GM08714 (cell line): Measurements from ENCODE around the gene TMPRSS11D.

Source experiments
- H3K4me3 ChIP-seq: fragments of 200-500 bp; sonication (Bioruptor generic); 2 replicates; pipeline ENCODE4 v1.5.1; 2014; ENCODE audit warnings: mild to moderate bottlenecking, low read length, inconsistent platforms
- ZNF274 ChIP-seq: IDR thresholded peaks from 2 replicates; pipeline ENCODE4 v1.6.1; 2012; ENCODE audit warnings: mild to moderate bottlenecking, low read depth, low read length

Gene TMPRSS11D

GRCh38 chr4:67873116-67873515 is 10.7 kb downstream of the TMPRSS11D start:
- no peak for TF ChIP-seq ZNF274
- H3K4me3 ChIP-seq, result no peak overlapping the region

GRCh38 chr4:67871867-67872266 is 11.9 kb downstream of the TMPRSS11D start:
- no peak for TF ChIP-seq ZNF274
- H3K4me3 ChIP-seq, result no peak overlapping the region

GRCh38 chr4:67869580-67870190 is 14.1 kb downstream of the TMPRSS11D start:
- no peak overlapping the region for H3K4me3 ChIP-seq
- TF ChIP-seq ZNF274, result no peak

- H3K4me3 ChIP-seq, result no peak overlapping the region
- no peak for TF ChIP-seq ZNF274
Observed at GRCh38 chr4:67861513-67861912, 22.3 kb downstream of the TMPRSS11D start.

- no peak overlapping the region for H3K4me3 ChIP-seq
- no peak for TF ChIP-seq ZNF274
Observed at GRCh38 chr4:67853336-67853735, 30.5 kb downstream of the TMPRSS11D start.

- TF ChIP-seq ZNF274, result no peak
- H3K4me3 ChIP-seq, result no peak overlapping the region
Observed at GRCh38 chr4:67820903-67821302, 62.9 kb downstream of the TMPRSS11D start.

GRCh38 chr4:67810011-67810410 is 73.8 kb downstream of the TMPRSS11D start:
- no peak for TF ChIP-seq ZNF274
- no peak overlapping the region for H3K4me3 ChIP-seq

GRCh38 chr4:67809502-67809901 is 74.3 kb downstream of the TMPRSS11D start:
- no peak overlapping the region for H3K4me3 ChIP-seq
- TF ChIP-seq ZNF274, result no peak

- no peak for TF ChIP-seq ZNF274
- no peak overlapping the region for H3K4me3 ChIP-seq
Observed at GRCh38 chr4:67796810-67797209, 87.0 kb downstream of the TMPRSS11D start.

GRCh38 chr4:67790721-67791120 is 93.1 kb downstream of the TMPRSS11D start:
- TF ChIP-seq ZNF274, result no peak
- no peak overlapping the region for H3K4me3 ChIP-seq

- no peak overlapping the region for H3K4me3 ChIP-seq
- TF ChIP-seq ZNF274, result no peak
Observed at GRCh38 chr4:67787311-67787710, 96.5 kb downstream of the TMPRSS11D start.

GRCh38 chr4:67785528-67785927 is 98.3 kb downstream of the TMPRSS11D start:
- no peak for TF ChIP-seq ZNF274
- H3K4me3 ChIP-seq, result no peak overlapping the region

- H3K4me3 ChIP-seq, result no peak overlapping the region
- no peak for TF ChIP-seq ZNF274
Observed at GRCh38 chr4:67779631-67780030, 104.2 kb downstream of the TMPRSS11D start.

- no peak for TF ChIP-seq ZNF274
- H3K4me3 ChIP-seq, result no peak overlapping the region
Observed at GRCh38 chr4:67776746-67777145, 107.1 kb downstream of the TMPRSS11D start.
